Skin epidermis (tissue), 12 donors: ENCODE results near the gene BSN.
"Not testable (repeated sequence)": the region's sequence is repeated elsewhere in the genome, so short reads cannot be mapped to it uniquely, and the experiment has no call there.

ENCODE experiments used
- H3K27ac ChIP-seq, 21 experiments: fragments of 200-600 bp; sonication (generic) in 11 of 21; one replicate each; pipeline ENCODE4 v1.5.0; 2020; ENCODE audit warnings: mild to moderate bottlenecking in 3 of 21, inconsistent platforms in 2 of 21, moderate library complexity in 2 of 21
- H3K4me3 ChIP-seq, 7 experiments: fragments of 200-600 bp; sonication (generic) in 2 of 7; one replicate each; pipeline ENCODE4 v1.5.0; 2020; ENCODE audit warnings: inconsistent platforms in 2 of 7, mild to moderate bottlenecking in 2 of 7, moderate library complexity in 1 of 7

BSN gene

DNA sequence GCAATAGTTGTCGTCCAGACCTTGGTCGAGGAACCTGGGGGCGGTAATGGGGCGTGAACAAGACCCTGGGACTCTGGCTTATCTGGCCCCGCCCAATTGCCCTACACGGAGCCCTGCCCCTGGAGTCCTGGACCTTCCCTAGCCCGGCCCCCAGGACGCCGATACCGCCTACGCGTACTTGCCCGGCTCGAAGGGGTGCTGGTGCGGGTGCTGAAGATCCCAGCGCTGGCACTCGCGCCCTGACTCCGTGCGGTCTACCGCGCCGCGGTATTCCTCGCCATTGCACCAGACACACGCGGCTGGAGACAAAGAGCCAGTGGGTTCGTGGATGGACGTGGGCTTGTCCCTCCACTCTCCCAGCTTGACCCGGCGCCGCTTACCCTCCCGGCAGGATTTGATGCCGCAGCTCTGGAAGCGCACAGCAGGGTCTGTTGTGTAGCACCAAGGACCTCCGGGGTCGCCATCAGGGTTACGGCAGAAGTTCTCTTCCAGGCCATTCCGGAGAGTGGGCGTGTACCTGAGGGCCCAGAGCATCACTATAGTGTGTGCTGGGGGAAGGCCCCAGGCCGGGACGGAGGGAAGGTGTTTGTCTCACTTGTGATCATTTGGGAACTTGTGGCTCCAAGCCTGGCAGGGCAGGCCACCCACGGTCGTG, 132.6 kb downstream of the BSN start:
- Histone ChIP-seq H3K27ac (peak overlapping the region in 5 of 21 experiments; percentile 17 to 62 (median 35)), H3K4me3 (peak overlapping the region in 6 of 7 experiments; percentile 4 to 40 (median 32))

DNA sequence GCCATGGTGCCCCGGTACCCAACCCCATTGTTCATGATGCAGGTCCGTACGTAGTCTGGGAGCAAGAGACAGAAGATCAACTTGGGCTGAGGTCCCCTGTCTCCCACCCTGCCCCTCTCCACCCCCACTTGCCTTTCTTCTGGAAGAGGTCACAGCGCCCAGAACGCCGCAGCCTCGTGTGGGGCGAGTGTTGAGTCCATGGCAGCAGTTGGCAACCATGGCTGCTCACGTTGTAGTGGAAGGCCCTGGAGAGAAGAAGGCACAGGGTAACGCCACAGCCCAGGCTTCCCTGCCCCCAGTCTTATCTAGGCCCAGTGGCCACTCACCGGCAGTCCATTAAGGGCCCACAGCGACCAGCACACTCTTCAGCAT, 133.1 kb downstream of the BSN start:
- H3K4me3 ChIP-seq, result peak overlapping the region in 3 of 7 experiments; percentile 29 to 40 (median 36)
- H3K27ac ChIP-seq, result not testable (repeated sequence)

DNA sequence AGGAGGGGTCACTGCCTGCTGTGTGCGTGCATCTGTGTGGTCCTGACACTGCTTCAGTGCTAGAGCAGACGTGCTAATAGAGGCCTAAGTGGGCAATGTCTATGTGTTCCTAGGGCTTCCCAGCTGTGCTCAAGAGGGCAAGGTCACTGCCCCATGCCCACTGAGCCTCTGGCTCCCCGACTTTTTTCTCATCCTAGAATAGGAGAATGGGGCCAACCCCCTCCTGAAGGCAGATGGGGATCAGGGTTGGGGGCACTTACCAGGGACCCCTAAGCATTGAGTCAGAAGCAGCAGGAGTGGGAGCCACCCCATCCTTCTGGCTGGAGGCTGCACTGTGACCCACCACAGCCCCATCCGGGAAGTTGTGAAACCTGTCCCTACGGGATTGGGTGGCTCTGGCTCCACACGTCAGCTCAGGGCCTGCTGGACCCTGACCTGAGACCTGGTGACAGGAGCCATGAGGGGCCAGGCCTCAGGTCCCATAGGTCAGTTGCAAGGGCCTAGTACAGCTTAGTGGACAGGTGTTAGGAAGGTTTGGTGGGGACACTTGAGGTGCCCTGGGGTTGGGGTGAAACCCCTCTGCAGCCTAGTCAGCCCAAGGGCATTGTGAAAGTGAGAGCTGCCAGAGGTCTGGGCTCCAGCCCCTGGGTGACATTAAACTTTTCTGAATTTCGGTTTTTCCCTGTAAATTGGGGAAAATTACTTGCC, 134.2 kb downstream of the BSN start:
- H3K27ac ChIP-seq, result peak overlapping the region in 20 of 21 experiments; percentile 29 to 94 (median 88)
- H3K4me3 ChIP-seq, result peak overlapping the region; percentile 89 to 100 (median 98)

DNA sequence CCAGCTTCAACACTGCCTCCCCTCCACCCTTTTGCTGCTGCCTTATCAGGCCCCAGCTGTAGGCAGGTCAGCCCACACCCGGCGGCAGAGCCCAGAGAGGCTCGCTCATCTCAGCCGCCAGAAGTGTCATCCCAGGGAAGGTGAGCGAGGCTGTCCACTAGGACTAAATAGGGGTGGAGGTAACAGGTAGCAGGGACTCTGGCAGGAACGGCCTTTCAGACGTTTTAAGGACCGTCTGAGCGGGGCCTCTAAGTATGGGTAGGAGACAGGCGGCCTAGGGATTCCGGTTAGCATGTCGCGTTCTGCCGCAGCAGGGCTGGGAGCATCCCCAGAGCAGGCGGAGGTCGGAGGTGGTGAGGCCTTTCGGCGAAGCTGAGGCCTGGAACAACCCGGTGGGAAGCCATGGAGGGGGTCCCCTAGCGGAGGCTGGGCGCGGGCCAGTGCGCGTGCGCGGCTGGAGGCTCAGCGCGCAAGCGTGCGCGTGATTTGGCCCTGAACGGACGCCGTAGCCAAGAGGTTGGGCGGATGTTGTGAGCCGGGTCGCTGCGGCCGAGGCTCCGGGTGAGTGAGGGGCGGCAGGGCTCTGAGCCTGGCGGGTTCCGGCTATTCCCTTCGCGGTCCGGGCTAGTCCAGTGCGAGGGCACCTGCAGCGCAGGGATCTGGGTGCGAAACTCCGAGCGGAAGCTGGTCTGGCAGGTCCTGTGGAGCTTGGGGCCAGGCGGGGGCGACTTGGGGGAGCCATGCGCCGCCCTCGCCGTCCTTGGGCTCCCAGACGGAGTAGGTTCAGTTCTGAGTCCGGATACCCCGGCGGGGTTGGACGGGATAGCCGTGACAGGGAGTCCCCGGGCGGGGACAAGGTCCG, 135.0 kb downstream of the BSN start, which contains the start of the genes MST1 and RNF123:
Gene MST1 (minus strand): TSS at position 429 of the 862 bp plus-strand sequence. CDS start 783 bp downstream, outside the sequence.
Gene RNF123 (plus strand): TSS at position 512 of the 862 bp plus-strand sequence. CDS start 1,609 bp downstream, outside the sequence.
- Histone ChIP-seq H3K4me3 (peak within 1 kb of the TSS; percentile 89 to 100 (median 98)), H3K27ac (peak within 1 kb of the TSS; percentile 54 to 94 (median 88))

DNA sequence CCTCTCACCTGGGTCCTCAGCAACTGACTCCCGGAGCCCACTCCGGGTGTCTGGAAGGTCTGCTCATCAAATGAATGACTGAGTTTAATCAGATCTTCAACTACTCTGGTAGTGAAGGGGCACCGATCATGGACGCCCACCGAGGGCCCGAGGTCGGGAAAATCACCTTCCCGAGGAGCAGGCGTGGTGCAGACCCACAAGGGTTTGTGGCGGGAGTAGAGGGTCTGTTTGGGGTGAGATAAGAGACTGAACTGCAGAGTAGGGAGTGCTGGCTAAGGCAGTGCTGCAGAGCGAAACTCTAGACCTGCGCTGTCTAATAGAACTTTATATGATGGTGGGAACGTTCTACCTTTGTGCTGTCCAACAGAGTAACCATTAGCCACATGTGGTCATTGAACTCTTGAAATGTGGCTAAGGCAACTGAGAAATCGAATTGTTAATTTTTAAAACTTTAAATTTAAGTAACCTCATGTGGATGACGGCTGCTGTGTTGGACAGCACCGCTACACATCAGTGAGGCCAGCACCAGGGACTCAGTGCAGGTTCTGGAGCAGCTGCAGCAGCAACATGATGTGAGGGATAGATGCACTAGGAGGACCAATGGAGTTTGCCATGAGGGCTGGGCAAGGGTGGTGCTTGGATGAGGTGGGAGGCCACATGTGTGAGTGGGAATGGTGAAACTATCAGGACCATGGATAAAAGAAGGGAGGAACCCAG, 135.8 kb downstream of the BSN start:
- peak overlapping the region in 20 of 21 experiments; percentile 66 to 94 (median 88) for H3K27ac ChIP-seq
- peak overlapping the region; percentile 89 to 100 (median 98) for H3K4me3 ChIP-seq

DNA sequence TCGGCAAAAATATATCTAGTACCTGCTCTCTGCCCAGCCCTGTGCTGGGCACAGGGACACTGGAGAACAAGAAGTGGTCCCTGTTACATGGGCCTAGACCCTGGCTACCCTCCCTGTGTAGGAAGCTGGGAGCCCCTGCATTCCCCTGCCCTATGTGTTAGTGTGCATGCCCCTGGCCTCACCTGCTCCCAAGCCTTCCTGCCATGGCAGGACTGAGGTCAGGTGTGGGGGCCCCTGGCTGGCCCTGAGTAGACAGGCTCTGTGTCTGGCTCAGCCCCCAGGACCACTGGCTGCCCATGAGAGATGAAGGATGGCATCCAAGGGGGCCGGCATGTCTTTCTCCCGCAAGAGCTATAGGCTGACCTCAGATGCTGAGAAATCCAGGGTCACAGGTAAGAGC, 136.6 kb downstream of the BSN start:
- H3K4me3 ChIP-seq, result not testable (repeated sequence)
- peak overlapping the region in 1 of 21 experiments; percentile 34 for H3K27ac ChIP-seq

DNA sequence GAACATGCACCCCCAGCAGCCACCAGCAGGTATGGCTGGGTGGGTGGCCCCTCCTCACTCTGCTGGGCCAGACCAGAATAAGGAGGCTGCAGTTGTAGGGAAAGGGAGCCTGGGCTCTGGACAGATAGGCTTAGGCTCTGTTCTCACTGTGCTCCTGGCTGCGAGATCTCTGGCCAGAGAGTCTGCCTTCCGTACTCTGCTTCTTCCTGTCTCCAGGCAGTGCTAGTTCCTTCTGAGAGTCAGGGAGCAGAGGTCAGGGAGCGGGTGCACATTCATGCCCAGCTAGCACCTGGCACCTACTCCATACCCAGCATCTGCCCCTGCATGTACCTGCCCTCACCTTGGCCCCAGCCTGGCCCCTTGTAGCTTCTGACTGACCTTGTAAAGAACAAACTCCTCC, 137.2 kb downstream of the BSN start:
- H3K4me3 ChIP-seq, result not testable (repeated sequence)

DNA sequence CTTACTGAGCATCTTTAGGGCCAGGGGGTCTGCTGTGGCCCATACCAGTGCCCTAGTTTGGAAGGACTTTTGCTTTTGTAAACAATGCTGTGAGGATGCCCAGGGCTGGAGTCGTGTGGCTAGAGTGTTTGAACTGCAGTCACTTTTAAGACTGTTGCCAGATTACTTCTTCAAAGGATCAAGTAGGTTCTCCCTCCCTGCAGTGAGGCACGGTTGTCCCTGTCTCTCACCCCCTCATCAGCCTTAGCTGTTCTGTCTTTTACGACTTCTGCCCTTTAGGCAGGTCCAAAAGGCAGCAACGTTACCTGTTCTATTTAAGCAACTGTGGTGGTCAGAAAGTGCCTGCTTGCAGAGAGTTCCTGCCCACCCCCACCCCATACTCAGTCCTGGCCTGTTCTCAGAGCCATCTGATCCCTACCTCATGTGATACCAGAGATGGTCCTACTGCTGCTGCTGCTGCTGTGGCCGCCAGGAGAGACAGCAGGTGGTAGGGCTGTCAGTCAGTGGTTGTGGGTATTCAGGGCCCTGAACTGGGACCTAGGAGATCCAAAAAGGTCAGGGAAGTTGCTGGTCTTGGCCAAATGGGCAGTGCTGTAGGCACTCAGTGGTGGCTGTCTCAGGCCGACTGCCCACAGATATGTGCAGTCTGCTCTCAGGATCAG, 140.3 kb downstream of the BSN start:
- not testable (repeated sequence) for H3K27ac ChIP-seq, H3K4me3 ChIP-seq

More for the DNA sequence above, 137.2 kb downstream of the BSN start:
- H3K27ac ChIP-seq, result peak overlapping the region in 1 of 21 experiments; percentile 1

DNA sequence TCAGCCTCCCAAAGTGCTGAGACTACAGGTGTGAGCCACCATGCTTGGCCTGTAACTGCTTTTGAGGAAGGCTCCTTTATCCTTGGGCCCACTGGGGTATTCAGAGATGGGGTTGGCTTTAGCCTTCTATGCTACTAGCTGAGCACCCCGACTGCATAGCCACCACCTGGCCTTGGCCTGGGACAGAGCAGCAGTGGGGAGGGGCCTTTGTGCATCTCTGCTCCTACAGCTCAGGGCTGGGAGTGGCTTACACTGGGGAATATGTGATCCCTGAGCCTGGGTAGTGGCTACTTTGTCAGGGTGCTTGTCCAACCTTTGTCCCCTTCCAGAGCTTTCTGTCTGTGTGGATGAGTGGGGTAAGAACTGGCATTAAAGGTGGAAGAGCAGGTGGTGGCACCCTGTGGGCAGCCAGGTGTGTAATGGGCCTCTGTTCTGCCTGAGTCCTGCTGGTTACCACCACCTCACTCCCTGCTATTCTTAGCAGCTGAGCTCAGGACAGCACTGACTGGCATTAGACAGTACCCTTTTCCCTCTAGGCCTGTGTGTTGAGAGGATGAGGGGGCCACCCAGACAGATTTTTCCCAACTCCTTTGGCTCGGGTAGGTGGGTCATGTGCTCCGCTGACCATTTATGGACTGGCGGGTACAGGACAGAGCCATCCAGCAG, 141.2 kb downstream of the BSN start:
- H3K4me3 ChIP-seq, H3K27ac ChIP-seq: not testable (repeated sequence)

DNA sequence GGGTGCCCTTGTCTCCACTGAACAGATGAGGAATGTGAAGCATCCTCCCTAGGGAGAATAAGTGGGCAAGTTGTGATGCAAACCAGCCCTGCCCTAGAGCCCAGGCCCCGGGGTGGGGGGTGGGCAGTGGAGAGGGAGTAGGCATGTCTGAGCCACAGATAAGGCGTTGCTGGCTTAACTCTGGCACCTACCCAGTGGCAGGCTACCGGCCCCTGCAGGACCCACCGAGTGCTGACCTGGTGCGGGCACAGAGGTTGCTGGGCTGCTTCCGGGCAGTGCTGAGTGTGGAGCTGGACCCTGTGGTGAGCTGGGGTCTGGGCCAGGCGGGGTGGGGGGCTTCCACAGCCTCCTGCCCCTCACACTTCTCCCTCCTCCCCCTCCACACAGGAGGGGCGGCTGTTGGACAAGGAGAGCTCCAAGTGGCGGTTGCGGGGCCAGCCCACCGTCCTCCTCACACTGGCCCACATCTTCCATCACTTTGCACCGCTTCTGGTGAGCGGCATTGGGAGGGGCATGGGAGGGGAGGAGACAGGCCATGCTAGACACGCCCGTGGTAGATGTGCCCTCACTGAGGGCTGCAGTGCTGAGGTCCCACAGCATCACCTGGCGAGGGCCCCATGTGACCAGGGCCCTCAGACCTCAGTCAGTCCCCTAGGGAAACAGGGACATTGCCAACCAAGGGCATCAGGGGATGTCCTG, 145.2 kb downstream of the BSN start:
- Histone ChIP-seq H3K4me3 (no peak overlapping the region), H3K27ac (no peak overlapping the region)

DNA sequence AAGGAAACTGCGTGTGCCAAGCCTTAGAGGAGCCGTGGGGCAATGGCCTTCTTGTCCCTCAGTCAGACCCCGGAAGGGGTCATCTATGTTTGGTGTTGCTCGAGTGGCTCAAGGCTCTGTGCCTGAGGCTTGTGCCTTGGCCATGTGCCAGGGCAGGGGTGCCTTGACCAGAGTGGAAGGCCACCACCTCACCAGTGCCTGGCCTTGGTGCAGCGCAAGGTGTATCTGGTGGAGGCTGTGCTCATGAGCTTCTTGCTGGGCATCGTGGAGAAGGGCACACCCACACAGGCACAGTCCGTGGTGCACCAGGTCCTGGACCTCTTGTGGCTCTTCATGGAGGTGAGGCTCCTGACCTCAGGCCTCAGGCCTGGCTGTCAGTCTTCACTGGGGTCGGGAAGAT, 145.7 kb downstream of the BSN start:
- Histone ChIP-seq H3K27ac (no peak overlapping the region), H3K4me3 (no peak overlapping the region)

DNA sequence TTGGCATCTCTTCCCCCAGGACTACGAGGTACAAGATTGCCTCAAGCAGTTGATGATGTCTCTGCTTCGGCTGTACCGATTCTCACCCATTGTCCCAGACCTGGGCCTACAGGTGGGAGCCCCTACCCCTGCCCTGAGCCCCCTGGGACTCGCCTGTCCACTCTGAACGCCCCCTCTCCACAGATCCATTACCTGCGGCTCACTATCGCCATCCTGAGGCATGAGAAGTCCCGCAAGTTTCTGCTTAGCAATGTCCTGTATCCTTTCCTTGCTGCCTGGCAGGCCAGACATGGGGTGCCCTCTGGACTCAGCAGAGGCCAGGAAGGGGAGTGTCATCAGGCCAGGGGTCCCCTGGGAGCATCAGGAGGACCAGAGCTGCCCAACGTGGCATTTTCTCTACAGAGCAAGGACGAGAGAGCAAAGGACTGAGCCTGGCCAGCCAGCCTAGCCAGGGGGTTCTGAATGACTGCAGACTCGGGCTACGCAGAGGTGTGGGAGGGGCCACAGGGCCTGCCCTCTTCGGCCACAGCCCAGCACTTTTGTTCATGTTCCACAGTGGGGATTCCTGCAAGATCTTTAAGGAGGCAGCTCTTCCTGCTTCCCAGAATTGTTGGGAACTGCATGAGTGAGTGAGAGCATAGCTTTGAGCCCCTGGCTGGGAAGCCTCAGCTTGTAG, 146.3 kb downstream of the BSN start:
- Histone ChIP-seq H3K4me3 (no peak overlapping the region), H3K27ac (no peak overlapping the region)

DNA sequence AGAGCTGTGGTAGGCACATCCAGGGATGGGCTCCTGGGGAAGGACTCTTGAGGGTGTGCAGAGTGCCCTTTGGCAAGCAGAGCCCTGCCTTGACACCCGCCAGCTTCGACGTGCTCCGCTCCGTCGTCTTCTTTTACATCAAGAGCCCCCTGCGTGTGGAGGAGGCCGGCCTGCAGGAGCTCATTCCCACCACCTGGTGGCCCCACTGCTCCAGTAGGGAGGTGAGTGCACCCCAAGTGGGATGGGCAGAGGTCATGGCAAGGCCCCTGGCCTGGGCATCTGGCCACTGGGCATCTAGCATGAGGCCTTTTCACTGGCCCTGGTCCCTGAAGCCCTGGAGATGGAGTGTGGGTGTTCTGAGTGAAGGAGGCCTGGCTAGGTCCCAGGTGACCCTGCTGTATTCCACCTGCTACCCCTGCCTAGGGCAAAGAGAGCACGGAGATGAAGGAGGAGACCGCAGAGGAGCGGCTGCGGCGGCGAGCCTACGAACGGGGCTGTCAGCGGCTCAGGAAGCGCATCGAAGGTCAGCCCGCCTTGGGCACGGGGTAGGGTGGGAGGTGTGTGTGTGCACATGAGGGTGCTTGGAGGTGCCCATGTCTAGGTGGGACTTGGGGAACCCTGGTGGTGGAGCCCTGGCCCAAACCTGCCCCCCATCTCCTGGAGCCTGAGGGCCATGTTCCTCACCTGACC, 147.3 kb downstream of the BSN start:
- no peak overlapping the region for H3K4me3 ChIP-seq
- H3K27ac ChIP-seq, result no peak overlapping the region

DNA sequence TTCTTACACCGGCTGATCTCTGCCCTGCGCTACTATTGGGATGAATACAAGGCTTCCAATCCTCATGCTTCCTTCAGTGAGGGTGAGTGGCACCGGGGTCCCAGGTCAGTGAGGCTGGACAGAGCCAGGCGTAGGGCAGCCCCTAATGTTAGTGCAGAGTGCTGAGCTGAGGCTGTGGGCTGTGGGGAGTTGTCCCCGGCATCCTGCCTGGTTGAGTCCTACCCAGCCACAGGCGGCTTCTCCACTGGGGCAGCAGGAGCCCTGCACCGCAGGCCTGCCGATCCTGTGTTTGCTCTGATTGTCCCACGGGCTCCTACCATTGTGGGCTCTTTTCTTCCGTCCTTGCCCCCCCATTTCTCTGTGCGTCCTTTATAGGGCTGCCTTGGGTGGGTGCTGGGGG, 148.4 kb downstream of the BSN start:
- H3K27ac ChIP-seq, result no peak overlapping the region
- no peak overlapping the region for H3K4me3 ChIP-seq

DNA sequence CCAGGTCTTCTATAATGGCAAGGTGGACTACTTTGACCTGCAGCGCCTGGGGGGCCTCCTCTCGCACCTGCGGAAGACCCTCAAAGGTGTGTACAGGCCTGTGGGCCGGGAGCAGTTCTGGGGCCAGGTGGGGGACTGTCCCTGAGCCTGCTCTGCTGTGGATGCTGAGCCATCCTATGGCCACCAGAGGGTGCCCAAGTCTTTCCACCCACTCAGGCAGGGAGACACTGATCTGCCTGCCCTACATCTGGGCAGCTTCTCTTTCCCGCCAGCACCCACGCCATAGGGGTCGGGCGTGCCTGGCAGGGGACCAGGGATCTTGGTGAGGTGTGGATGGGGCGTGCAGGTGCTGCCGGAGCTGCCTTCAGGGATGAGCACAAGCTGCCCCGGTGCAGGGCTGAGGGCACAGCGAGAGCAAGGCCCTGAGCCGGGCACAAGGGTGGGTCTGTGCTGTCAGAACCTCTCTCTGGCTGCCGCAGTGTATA, 149.2 kb downstream of the BSN start:
- Histone ChIP-seq H3K4me3 (no peak overlapping the region), H3K27ac (peak overlapping the region in 2 of 21 experiments; percentile 7 to 14)

DNA sequence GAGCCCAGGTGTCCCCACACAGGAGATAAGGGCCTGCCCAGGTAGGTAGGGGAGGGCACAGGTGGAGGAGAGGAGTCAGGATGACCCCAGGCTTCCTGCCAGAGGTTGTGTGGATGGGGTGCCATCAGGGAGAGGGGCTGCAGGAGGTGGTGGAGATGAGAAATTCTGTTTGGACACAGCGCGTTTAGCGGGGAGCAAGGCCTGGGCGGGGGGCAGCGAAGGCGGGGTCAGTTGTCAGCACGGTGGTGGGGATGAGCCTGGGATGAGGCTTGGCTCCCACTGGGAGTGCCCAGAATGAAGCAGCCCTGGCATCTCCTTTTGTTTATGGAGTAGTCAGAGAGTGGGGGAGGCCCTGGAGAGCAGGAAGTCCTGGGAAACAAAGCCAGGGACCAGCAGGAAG, 149.7 kb downstream of the BSN start:
- peak overlapping the region in 2 of 21 experiments; percentile 7 to 14 for H3K27ac ChIP-seq
- H3K4me3 ChIP-seq, result no peak overlapping the region

DNA sequence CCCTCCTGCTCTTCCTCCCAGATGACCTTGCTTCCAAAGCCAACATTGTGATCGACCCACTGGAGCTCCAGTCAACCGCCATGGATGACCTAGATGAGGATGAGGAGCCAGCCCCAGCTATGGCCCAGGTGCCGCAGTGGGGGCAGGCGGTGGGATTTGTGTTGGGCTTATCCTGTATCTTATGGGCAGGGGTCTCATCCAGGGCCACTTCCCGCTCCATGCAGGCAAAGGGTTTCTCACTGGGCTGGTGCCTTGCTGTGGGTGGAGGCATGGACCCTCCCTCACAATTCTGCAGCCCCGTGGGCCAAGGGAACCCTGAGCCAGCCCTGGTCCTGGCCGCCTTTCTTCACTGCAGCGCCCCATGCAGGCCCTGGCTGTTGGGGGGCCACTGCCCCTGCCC, 150.4 kb downstream of the BSN start:
- Histone ChIP-seq H3K27ac (no peak overlapping the region), H3K4me3 (no peak overlapping the region)
